MM.1S (cell line): ENCODE results near the gene LBX2.

Experiments
- DNase-seq: peaks from one replicate; pipeline ENCODE4 v3.0.0-alpha.2; 2015
- H2AFZ ChIP-seq: fragments of 300-600 bp; sonication (generic); 2 replicates; pipeline ENCODE4 v1.6.0; 2016; ENCODE audit warnings: antibody characterized with exemption, low read length
- H3F3A ChIP-seq: fragments of 300-600 bp; sonication (generic); 2 replicates; pipeline ENCODE4 v1.6.1; 2016; ENCODE audit warnings: mild to moderate bottlenecking, antibody characterized with exemption, low read length, moderate library complexity, mixed read lengths; ENCODE audit not compliant: insufficient read depth
- H3K27ac ChIP-seq: fragments of 300-600 bp; sonication (generic); 2 replicates; pipeline ENCODE4 v1.5.1; 2016; ENCODE audit warnings: mild to moderate bottlenecking, low read length
- H3K27me3 ChIP-seq: fragments of 300-600 bp; sonication (generic); replicated peaks from 2 replicates; pipeline ENCODE4 v1.6.0; 2016; ENCODE audit warnings: low read length; ENCODE audit not compliant: insufficient read depth
- H3K36me3 ChIP-seq: fragments of 300-600 bp; sonication (generic); replicated peaks from 2 replicates; pipeline ENCODE4 v1.6.1; 2016; ENCODE audit warnings: mild to moderate bottlenecking, low read length, mixed read lengths; ENCODE audit not compliant: insufficient read depth
- H3K4me1 ChIP-seq: fragments of 300-600 bp; sonication (generic); 2 replicates; pipeline ENCODE4 v1.6.1; 2016; ENCODE audit warnings: low read length, mixed read lengths
- H3K4me2 ChIP-seq: fragments of 300-600 bp; sonication (generic); 2 replicates; pipeline ENCODE4 v1.6.0; 2016; ENCODE audit warnings: low read depth, low read length
- H3K4me3 ChIP-seq: fragments of 300-600 bp; sonication (generic); 2 replicates; pipeline ENCODE4 v1.5.1; 2016; ENCODE audit warnings: low read length, mixed read lengths
- H3K79me2 ChIP-seq: fragments of 300-600 bp; sonication (generic); 2 replicates; pipeline ENCODE4 v1.6.1; 2016; ENCODE audit warnings: mixed run types, low read length, mixed read lengths
- H3K9ac ChIP-seq: fragments of 300-600 bp; sonication (generic); 2 replicates; pipeline ENCODE4 v1.6.1; 2016; ENCODE audit warnings: low read length, mixed read lengths
- H3K9me2 ChIP-seq: fragments of 300-600 bp; sonication (generic); replicated peaks from 2 replicates; pipeline ENCODE4 v1.6.1; 2016; ENCODE audit warnings: mild to moderate bottlenecking, low read length, mixed read lengths; ENCODE audit not compliant: insufficient read depth
- H3K9me3 ChIP-seq: fragments of 300-600 bp; sonication (generic); replicated peaks from 2 replicates; pipeline ENCODE4 v1.6.1; 2016; ENCODE audit warnings: mild to moderate bottlenecking, low read length, mixed read lengths; ENCODE audit not compliant: insufficient read depth
- H4K20me1 ChIP-seq: fragments of 300-600 bp; sonication (generic); 2 replicates; pipeline ENCODE4 v1.6.1; 2016; ENCODE audit warnings: mild to moderate bottlenecking, low read length, moderate library complexity, mixed read lengths; ENCODE audit not compliant: insufficient read depth
- EZH2 ChIP-seq: fragments of 300-600 bp; sonication (generic); optimal IDR thresholded peaks from 2 replicates; pipeline ENCODE3; 2017; ENCODE audit warnings: low read depth, mild to moderate bottlenecking, antibody characterized with exemption, low read length, mixed read lengths
- EZH2phosphoT487 ChIP-seq: fragments of 300-600 bp; sonication (generic); IDR thresholded peaks from 2 replicates; pipeline ENCODE4 v1.6.1; 2018; ENCODE audit warnings: antibody characterized with exemption, low read length
- TF ChIP-seq, protein P1 (sequence below): fragments of 300-600 bp; sonication (generic); IDR thresholded peaks from 2 replicates; pipeline ENCODE4 v1.5.1; 2016; ENCODE audit warnings: antibody characterized with exemption, low read length, mixed read lengths

The LBX2 gene

DNA sequence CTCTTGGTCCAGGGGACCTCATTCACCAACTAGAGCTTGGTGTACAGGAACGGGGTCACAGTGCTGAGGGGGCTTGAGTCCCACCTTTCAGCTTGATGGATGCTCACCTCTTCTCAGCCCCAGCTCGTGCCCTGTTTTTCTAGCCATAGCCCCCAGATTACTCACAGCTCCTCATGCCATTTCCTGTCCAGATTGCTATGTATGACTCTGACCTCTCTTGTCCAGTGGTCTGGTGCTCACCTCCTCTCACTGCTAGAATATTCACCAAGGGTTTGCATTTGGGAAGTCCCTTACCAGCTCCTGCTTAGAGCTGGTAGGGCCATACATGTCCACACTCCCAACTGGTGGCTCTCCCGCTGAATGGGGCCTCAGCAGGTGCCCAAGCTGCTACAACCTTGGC lies 5.9 kb downstream of the LBX2 start:
- H3F3A ChIP-seq: no peaks in the 10 kb centered on the region
- no peak overlapping the region for H2AFZ ChIP-seq
- no peak overlapping the region for H3K27ac ChIP-seq
- no peak for DNase-seq
- H4K20me1 ChIP-seq: no peaks in the 10 kb centered on the region
- no peak overlapping the region for H3K4me2 ChIP-seq
- peaks cover 9% of the 10 kb centered on the region for H3K27me3 ChIP-seq
- H3K4me1 ChIP-seq: no peaks in the 10 kb centered on the region
- H3K9ac ChIP-seq: no peak overlapping the region
- no peaks in the 10 kb centered on the region for H3K9me2 ChIP-seq
- no peaks in the 10 kb centered on the region for H3K9me3 ChIP-seq
- H3K36me3 ChIP-seq: no peaks in the 10 kb centered on the region
- H3K4me3 ChIP-seq: no peak overlapping the region
- no peaks in the 10 kb centered on the region for H3K79me2 ChIP-seq
- TF ChIP-seq EZH2phosphoT487 (no peak), EZH2 (no peak)
- TF ChIP-seq, protein P1, sequence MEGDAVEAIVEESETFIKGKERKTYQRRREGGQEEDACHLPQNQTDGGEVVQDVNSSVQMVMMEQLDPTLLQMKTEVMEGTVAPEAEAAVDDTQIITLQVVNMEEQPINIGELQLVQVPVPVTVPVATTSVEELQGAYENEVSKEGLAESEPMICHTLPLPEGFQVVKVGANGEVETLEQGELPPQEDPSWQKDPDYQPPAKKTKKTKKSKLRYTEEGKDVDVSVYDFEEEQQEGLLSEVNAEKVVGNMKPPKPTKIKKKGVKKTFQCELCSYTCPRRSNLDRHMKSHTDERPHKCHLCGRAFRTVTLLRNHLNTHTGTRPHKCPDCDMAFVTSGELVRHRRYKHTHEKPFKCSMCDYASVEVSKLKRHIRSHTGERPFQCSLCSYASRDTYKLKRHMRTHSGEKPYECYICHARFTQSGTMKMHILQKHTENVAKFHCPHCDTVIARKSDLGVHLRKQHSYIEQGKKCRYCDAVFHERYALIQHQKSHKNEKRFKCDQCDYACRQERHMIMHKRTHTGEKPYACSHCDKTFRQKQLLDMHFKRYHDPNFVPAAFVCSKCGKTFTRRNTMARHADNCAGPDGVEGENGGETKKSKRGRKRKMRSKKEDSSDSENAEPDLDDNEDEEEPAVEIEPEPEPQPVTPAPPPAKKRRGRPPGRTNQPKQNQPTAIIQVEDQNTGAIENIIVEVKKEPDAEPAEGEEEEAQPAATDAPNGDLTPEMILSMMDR: no peak

DNA sequence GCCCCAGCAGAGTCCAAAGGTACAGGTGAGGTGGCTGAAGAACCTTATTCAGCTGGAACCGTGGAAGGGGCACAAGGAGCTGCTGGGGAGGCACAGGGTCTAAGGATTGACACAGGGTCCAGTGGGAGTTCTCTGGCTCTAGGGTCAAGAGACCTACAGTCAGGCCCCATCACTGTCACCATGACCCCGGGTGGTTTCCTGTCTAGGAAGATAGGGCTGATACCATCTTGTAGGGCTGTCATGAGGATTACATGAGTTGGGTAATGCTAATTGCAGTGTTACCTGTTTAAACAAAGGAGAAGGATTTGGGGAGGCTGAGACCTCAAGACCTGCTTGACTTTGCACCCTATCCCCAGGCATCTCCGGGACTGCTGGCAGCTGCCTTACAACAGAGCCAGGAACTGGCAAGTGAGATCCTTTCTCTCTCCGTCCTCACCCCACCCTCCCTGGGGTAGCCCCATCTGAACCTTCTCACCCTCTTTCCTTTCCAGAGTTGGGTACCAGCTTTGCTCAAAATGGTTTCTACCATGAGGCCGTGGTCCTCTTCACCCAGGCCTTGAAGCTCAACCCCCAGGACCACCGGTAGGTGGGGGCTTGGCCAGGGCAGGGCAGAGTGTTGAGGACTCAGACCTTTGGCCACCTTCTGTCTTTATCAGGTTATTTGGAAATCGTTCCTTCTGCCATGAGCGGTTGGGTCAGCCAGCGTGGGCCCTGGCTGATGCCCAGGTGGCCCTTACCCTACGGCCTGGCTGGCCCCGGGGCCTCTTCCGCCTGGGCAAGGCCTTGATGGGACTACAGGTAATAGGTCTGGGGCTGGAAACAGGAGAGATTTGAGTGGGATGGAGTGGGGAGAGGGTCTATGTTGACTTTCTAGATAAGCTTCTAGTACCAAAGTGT lies 7.5 kb downstream of the LBX2 start:
- no peaks in the 10 kb centered on the region for H3F3A ChIP-seq
- TF ChIP-seq EZH2phosphoT487 (no peak), EZH2 (no peak)
- TF ChIP-seq, protein P1: no peak
- no peak overlapping the region for H3K4me3 ChIP-seq
- no peak overlapping the region for H3K4me2 ChIP-seq
- no peak overlapping the region for H3K27ac ChIP-seq
- no peaks in the 10 kb centered on the region for H3K27me3 ChIP-seq
- no peak for DNase-seq
- no peaks in the 10 kb centered on the region for H3K9me2 ChIP-seq
- H2AFZ ChIP-seq: no peak overlapping the region
- no peaks in the 10 kb centered on the region for H3K4me1 ChIP-seq
- no peaks in the 10 kb centered on the region for H4K20me1 ChIP-seq
- H3K9ac ChIP-seq: no peak overlapping the region
- H3K79me2 ChIP-seq: no peaks in the 10 kb centered on the region
- H3K36me3 ChIP-seq: no peaks in the 10 kb centered on the region
- no peaks in the 10 kb centered on the region for H3K9me3 ChIP-seq

DNA sequence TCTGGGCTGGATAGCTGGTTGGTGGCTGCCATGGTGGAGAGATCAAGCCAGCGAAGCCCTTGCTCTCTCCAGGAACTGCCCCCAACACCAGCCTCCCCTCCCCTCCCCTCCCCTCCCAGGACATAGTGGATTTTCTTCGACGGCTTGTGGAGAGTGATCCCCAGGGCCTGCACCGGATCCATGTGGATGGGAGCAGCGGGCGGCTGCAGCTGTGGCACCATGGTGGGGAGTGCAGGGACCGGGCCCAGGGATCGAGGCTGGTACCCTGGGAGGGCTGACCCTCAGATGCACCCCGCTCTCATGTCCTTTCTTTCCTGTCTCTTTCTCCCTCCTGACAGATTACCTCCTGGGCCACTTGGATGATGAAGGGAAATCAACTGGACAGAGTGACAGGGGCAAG lies 9.5 kb downstream of the LBX2 start:
- Histone ChIP-seq H3F3A (no peaks in the 10 kb centered on the region), H3K27ac (no peak overlapping the region), H4K20me1 (no peaks in the 10 kb centered on the region), H2AFZ (no peak overlapping the region), H3K4me2 (no peak overlapping the region), H3K36me3 (no peaks in the 10 kb centered on the region), H3K9me3 (no peaks in the 10 kb centered on the region), H3K9ac (no peak overlapping the region), H3K4me3 (no peak overlapping the region), H3K27me3 (no peaks in the 10 kb centered on the region), H3K79me2 (peaks cover 2% of the 10 kb centered on the region; the same call in 1 of the 2 replicates), H3K4me1 (no peaks in the 10 kb centered on the region), H3K9me2 (no peaks in the 10 kb centered on the region)
- DNase-seq: no peak
- no peak for TF ChIP-seq EZH2
- TF ChIP-seq EZH2phosphoT487: no peak
- TF ChIP-seq, protein P1: no peak
